ENCODE data around the gene HDAC4. TPM values are rescaled to one million over a fixed set of nuclear protein-coding genes. Genes with fewer than 3 reads are reported as not detected.

Gene HDAC4
- total RNA-seq, 1 donor from 2014 or later: 33.9 TPM

GRCh38 chr2:239060676-239061075 is 340.1 kb downstream of the HDAC4 start:
- no peak for ATAC-seq

GRCh38 chr2:239059854-239060253 is 341.0 kb downstream of the HDAC4 start:
- ATAC-seq: no peak

- no peak for ATAC-seq
Observed at GRCh38 chr2:239058766-239059165, 342.1 kb downstream of the HDAC4 start.

- no peak for ATAC-seq
Observed at GRCh38 chr2:239057533-239057932, 343.3 kb downstream of the HDAC4 start.

- ATAC-seq: no peak
Observed at GRCh38 chr2:239056611-239057010, 344.2 kb downstream of the HDAC4 start.

GRCh38 chr2:239055756-239056493 is 344.9 kb downstream of the HDAC4 start:
- ATAC-seq: no peak

- no peak for ATAC-seq
Observed at GRCh38 chr2:239054921-239055320, 345.9 kb downstream of the HDAC4 start.

GRCh38 chr2:239053801-239054503 is 346.9 kb downstream of the HDAC4 start:
- no peak for ATAC-seq

GRCh38 chr2:239052798-239053665 is 347.8 kb downstream of the HDAC4 start:
- ATAC-seq: no peak

- ATAC-seq: no peak
Observed at GRCh38 chr2:239051891-239052445, 348.9 kb downstream of the HDAC4 start.

GRCh38 chr2:239050252-239050649 is 350.6 kb downstream of the HDAC4 start:
- no peak for ATAC-seq

- no peak for ATAC-seq
Observed at GRCh38 chr2:239049421-239050251, 351.2 kb downstream of the HDAC4 start.

- ATAC-seq: no peak
Observed at GRCh38 chr2:239048736-239049135, 352.1 kb downstream of the HDAC4 start.

GRCh38 chr2:239047861-239048260 is 353.0 kb downstream of the HDAC4 start:
- ATAC-seq: no peak

- ATAC-seq: no peak
Observed at GRCh38 chr2:239047420-239047819, 353.4 kb downstream of the HDAC4 start.

- no peak for ATAC-seq
Observed at GRCh38 chr2:239046822-239047221, 354.0 kb downstream of the HDAC4 start.

GRCh38 chr2:239044336-239044735 is 356.5 kb downstream of the HDAC4 start:
- ATAC-seq: no peak

- no peak for ATAC-seq
Observed at GRCh38 chr2:239043326-239043725, 357.5 kb downstream of the HDAC4 start.

- ATAC-seq: no peak
Observed at GRCh38 chr2:239042551-239043320, 358.1 kb downstream of the HDAC4 start.

- ATAC-seq: peak; percentile 36
Observed at GRCh38 chr2:239042046-239042445, 358.8 kb downstream of the HDAC4 start.

GRCh38 chr2:239041062-239041461 is 359.8 kb downstream of the HDAC4 start:
- ATAC-seq: no peak
